Activated CD4-positive, alpha-beta memory T cell treated with anti-CD3 and anti-CD28 coated beads for 36 hours (primary cell): Measurements from ENCODE around the gene PRELID1. TPM values are rescaled to one million over a fixed set of nuclear protein-coding genes. Genes with fewer than 3 reads are reported as not detected.
"Not testable (repeated sequence)": the region's sequence is repeated elsewhere in the genome, so short reads cannot be mapped to it uniquely, and the experiment has no call there.

Experiments used
- CTCF ChIA-PET: fragments of 350-600 bp; sonication (Branson Sonifier 250); formaldehyde crosslinking; loops from one replicate; lab custom pipeline; 2021; ENCODE audit warnings: antibody characterized with exemption, inconsistent platforms; lab: Charles Lee
- POLR2A ChIA-PET: fragments of 350-600 bp; sonication (Branson Sonifier 250); formaldehyde crosslinking; loops from one replicate; lab custom pipeline; 2021; ENCODE audit warnings: antibody characterized with exemption; lab: Charles Lee
- DNase-seq: peaks from one replicate; pipeline ENCODE4 v3.0.0-alpha.2; 2020
- H3K27ac Mint-ChIP-seq: one replicate; pipeline ENCODE4 v1.8.0; 2021; ENCODE audit warnings: mixed read lengths
- H3K27me3 Mint-ChIP-seq: one replicate; pipeline ENCODE4 v1.8.0; 2021; ENCODE audit warnings: mixed read lengths
- H3K36me3 Mint-ChIP-seq: one replicate; pipeline ENCODE4 v1.8.0; 2021; ENCODE audit warnings: mixed read lengths
- H3K4me1 Mint-ChIP-seq: one replicate; pipeline ENCODE4 v1.8.0; 2021; ENCODE audit warnings: low read depth, mixed read lengths
- H3K4me3 Mint-ChIP-seq: one replicate; pipeline ENCODE4 v1.8.0; 2021; ENCODE audit warnings: mild to moderate bottlenecking, mixed read lengths
- H3K9me3 Mint-ChIP-seq: one replicate; pipeline ENCODE4 v1.8.0; 2021; ENCODE audit warnings: mixed read lengths
- intact Hi-C: fragments of 100-400 bp; cut with micrococcal nuclease; formaldehyde crosslinking; loops from one replicate; pipeline ENCODE4 v1.15.1; 2023
- total RNA-seq, 2 experiments: library from RNA; stranded (reverse); gene quantifications; one replicate each; pipeline ENCODE4 v1.2.3, GENCODE V29; 2021

PRELID1 gene
- total RNA-seq, 2 experiments from 2014 or later: 247 to 248 TPM

DNA sequence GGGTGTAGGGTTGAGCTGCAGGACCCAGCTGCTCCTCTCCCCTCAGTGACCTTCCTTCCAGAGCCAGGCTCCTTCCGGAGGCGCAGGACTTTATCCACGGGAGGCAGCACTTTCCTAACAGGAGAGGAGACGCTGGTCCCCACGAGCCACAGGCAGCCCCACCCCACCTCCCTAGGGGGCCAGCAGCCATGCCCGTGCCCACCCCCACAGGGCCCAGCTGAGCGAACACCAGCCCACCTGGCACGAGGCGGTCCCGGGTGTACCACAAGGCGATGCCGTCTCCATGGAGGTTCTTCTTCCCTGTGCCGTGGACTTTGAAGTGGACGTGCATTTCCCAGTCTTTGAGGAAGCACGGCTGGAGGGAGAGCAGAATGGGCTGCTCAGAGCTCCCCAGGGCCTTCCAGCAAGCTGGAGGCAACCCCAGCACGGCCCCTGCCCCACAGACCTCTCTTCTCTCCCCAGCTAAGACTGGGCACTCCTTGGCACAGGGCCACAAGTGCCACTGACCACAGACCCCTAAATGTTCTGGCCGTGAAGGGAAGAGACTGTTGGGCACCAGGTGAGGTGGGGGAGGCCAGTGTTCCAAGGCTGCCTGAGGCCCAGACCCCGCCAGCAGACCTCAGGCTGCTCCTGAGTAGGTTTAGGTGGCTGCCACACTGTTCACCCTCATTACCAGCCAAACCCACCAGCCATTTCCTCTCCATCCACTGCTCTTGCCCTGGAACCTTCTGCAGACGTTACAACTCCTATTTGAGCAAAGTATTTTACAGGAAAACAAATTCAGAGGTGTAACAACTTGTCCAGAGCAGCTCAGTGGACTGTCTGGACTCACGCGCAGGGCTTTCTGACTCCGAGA, 34.9 kb downstream of the PRELID1 start:
- Mint-ChIP-seq H3K4me1 (peaks cover 14% of the 10 kb centered on the region), H3K9me3 (no peaks in the 10 kb centered on the region), H3K4me3 (no peak overlapping the region), H3K27me3 (no peaks in the 10 kb centered on the region), H3K36me3 (peaks cover 44% of the 10 kb centered on the region), H3K27ac (no peak overlapping the region)
- intact Hi-C loops: no loop called here
- ChIA-PET POLR2A (no interaction called here), CTCF (interaction anchor here (0.9 to 1.4 kb wide), 2 partner anchors 21 to 267 kb away, joined by 3 read pairs; no protein-coding TSS in a partner anchor)
- no peak for DNase-seq

DNA sequence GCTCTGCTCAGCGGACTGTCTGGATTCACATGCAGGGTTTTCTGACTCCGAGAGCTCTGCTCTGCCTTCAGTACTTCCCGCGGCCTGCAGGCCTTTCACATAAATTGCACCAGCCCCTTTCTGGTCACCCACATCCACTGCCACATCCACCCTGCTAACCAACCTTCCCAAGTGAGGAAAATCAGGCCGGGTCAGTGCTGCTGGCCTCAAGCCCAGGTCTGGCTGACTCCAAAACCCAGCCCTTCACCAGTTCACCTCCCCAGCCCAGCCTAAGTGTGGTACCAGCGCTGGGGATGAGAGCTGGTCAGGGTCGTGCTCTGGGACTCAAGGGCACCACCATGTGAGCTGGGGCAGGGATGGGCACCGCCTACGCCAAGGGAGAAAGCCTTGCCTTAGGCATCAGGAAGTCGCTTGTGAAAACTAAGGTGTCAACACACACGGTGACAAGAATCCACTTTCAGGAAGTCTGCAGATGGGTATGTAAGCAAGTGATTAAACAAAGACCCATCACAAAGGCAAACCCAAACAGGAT, 35.6 kb downstream of the PRELID1 start:
- ChIA-PET CTCF (interaction anchor here (0.9 to 1.4 kb wide), 2 partner anchors 22 to 268 kb away, joined by 3 read pairs; no protein-coding TSS in a partner anchor), POLR2A (no interaction called here)
- H3K27ac Mint-ChIP-seq: no peak overlapping the region
- H3K4me3 Mint-ChIP-seq: no peak overlapping the region
- intact Hi-C loops: no loop called here
- no peaks in the 10 kb centered on the region for H3K27me3 Mint-ChIP-seq
- H3K9me3 Mint-ChIP-seq: no peaks in the 10 kb centered on the region
- H3K4me1 Mint-ChIP-seq: peaks cover 17% of the 10 kb centered on the region
- H3K36me3 Mint-ChIP-seq: peaks cover 41% of the 10 kb centered on the region
- DNase-seq: no peak

DNA sequence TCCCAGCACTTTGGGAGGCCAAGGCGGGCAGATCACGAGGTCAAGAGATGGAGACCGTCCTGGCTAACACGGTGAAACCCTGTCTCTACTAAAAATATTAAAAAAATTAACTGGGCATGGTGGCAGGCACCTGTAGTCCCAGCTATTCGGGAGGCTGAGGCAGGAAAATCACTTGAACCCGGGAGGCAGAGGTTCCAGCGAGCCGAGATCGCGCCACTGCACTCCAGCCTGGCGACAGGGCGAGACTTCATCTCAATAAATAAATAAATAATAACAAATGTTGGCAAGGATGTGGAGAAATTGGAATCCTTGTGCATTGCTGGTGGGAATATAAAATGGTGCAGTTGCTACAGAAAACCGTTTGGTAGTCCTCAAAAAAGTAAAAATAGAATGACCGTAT, 39.4 kb downstream of the PRELID1 start:
- DNase-seq, H3K4me3 Mint-ChIP-seq, intact Hi-C loops, H3K27ac Mint-ChIP-seq, POLR2A ChIA-PET, H3K9me3 Mint-ChIP-seq, H3K27me3 Mint-ChIP-seq: not testable (repeated sequence)
- Mint-ChIP-seq H3K36me3 (peaks cover 33% of the 10 kb centered on the region), H3K4me1 (peaks cover 35% of the 10 kb centered on the region)
- CTCF ChIA-PET: interaction anchor here (0.6 to 1.2 kb wide), 2 partner anchors 7 to 623 kb away, joined by 3 read pairs; no protein-coding TSS in a partner anchor

DNA sequence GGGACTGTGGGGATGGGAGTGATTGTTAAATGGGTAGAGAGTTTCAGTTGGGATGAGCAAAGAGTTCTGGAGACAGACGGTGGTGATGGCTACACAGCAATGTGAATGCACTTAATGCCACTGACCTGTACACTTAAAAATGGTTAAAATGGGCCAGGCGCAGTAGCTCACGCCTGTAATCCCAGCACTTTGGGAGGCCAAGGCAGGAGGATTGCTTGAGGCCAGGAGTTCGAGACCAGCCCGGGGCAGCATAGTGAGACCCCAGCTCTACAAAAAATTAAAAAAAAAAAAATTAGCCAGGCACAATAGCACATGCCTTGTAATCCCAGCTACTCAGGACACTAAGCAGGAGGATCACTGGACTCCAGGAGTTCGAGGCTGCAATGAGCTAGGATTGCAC, 40.2 kb downstream of the PRELID1 start:
- Mint-ChIP-seq H3K4me3 (no peak overlapping the region), H3K27me3 (no peaks in the 10 kb centered on the region), H3K9me3 (no peaks in the 10 kb centered on the region), H3K27ac (no peak overlapping the region), H3K36me3 (peaks cover 33% of the 10 kb centered on the region), H3K4me1 (peaks cover 37% of the 10 kb centered on the region)
- no peak for DNase-seq
- intact Hi-C loops: no loop called here
- POLR2A ChIA-PET: no interaction called here
- CTCF ChIA-PET: interaction anchor here (0.5 to 0.8 kb wide), 2 partner anchors 8 to 406 kb away, joined by 3 read pairs; no protein-coding TSS in a partner anchor

DNA sequence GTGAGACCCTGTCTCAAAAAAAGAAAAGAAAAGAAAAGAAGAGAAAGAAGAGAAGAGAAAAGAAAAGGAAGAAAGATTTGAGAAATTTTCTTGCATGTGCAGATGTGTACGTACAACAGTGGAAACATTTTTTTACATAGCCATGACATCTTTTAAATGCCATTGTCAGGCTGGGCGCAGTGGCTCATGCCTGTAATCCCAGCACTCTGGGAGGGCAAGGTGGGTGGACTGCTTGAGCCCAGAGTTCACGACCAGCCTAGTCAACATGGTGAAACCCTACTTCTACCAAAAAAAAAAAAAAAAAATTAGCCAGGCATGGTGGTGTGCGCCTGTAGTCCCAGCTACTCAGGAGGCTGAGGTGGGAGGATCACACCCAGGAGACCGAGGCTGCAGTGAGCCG, 41.3 kb downstream of the PRELID1 start:
- Mint-ChIP-seq H3K4me3 (no peak overlapping the region), H3K27me3 (no peaks in the 10 kb centered on the region), H3K36me3 (peaks cover 24% of the 10 kb centered on the region), H3K4me1 (peaks cover 40% of the 10 kb centered on the region), H3K9me3 (no peaks in the 10 kb centered on the region), H3K27ac (no peak overlapping the region)
- DNase-seq: no peak
- intact Hi-C loops: no loop called here
- ChIA-PET CTCF (no interaction called here), POLR2A (interaction anchor here (0.6 kb wide), 1 partner anchor 35 kb away, joined by 4 read pairs; no protein-coding TSS in a partner anchor)

DNA sequence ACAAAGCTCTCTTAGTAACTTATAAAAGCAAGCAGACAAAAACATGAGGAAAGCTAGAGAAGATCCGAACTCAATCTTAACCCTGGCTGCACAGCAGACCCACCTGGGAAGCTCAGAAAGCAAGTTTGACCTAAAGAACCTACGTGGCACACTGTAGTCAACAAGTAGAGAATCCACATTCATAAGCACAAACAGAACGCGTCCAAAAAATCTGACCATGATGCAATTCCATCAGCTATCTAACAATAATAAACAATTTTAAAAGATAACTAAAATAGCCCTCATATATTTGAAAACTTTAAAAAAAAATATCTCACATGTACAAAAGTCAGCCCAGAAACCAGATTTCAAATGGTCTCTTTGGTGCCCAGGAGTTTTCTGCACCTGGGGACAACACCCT, 43.2 kb downstream of the PRELID1 start:
- CTCF ChIA-PET: interaction anchor here (0.5 to 1.8 kb wide), 11 partner anchors 13 to 154 kb away, joined by 3 to 6 read pairs (median 3); partner anchors contain the start of gene SLC34A1
- DNase-seq: no peak
- Mint-ChIP-seq H3K27ac (peak overlapping the region; percentile 35), H3K9me3 (no peaks in the 10 kb centered on the region), H3K27me3 (no peaks in the 10 kb centered on the region), H3K36me3 (peaks cover 15% of the 10 kb centered on the region), H3K4me1 (peaks cover 45% of the 10 kb centered on the region), H3K4me3 (no peak overlapping the region)
- POLR2A ChIA-PET: no interaction called here
- intact Hi-C loops: no loop called here

DNA sequence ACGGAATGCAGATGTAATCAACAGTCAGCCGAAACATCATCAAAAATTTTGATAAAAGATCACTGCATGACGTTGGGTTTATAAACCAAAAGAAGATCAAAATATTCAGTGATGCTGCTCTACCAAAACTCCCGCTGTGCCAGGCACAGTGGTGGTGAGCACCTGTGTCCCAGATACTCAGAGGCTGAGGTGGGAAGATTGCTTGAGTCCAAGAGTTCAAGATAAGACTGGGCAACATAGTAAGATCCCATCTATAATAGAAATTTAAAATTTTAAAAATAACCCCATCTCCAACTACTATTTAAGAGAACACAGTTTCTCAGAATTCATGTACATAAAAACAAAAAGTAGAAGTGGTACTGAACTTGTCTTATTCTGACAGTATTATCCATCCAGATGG, 44.1 kb downstream of the PRELID1 start:
- peaks cover 13% of the 10 kb centered on the region for H3K36me3 Mint-ChIP-seq
- H3K4me1 Mint-ChIP-seq: peaks cover 49% of the 10 kb centered on the region
- intact Hi-C loops: no loop called here
- DNase-seq: no peak
- ChIA-PET POLR2A (interaction anchor here (0.5 kb wide), 1 partner anchor 37 kb away, joined by 3 read pairs; the partner anchor contains the start of gene SLC34A1), CTCF (interaction anchor here (1.2 kb wide), 2 partner anchors 43 to 55 kb away, joined by 3 to 4 read pairs; no protein-coding TSS in a partner anchor)
- peak overlapping the region; percentile 55 for H3K27ac Mint-ChIP-seq
- no peaks in the 10 kb centered on the region for H3K27me3 Mint-ChIP-seq
- H3K9me3 Mint-ChIP-seq: no peaks in the 10 kb centered on the region
- H3K4me3 Mint-ChIP-seq: no peak overlapping the region

DNA sequence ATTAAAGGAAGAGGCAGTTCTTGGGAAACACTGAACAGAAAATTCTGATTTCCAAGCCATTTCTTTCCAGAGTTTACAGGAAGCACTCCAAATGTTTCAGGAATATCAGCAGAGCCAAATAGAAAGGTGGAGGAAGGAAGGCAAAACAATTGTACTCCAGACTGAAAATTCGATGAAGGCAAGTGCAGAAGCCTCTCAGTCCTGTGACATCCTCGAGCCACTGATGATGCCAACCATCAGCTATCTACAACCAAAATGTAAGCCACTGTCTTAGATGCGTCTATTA, 45.7 kb downstream of the PRELID1 start:
- H3K4me1 Mint-ChIP-seq: peaks cover 46% of the 10 kb centered on the region
- CTCF ChIA-PET: interaction anchor here (1.2 to 5.7 kb wide), 7 partner anchors 21 to 152 kb away, joined by 3 to 33 read pairs (median 4); no protein-coding TSS in a partner anchor
- POLR2A ChIA-PET: interaction anchor here (0.7 kb wide), 1 partner anchor 833 kb away, joined by 3 read pairs; no protein-coding TSS in a partner anchor
- H3K27ac Mint-ChIP-seq: no peak overlapping the region
- H3K4me3 Mint-ChIP-seq: no peak overlapping the region
- H3K27me3 Mint-ChIP-seq: no peaks in the 10 kb centered on the region
- DNase-seq: no peak
- H3K36me3 Mint-ChIP-seq: peaks cover 8% of the 10 kb centered on the region
- H3K9me3 Mint-ChIP-seq: no peaks in the 10 kb centered on the region
- intact Hi-C loops: no loop called here

DNA sequence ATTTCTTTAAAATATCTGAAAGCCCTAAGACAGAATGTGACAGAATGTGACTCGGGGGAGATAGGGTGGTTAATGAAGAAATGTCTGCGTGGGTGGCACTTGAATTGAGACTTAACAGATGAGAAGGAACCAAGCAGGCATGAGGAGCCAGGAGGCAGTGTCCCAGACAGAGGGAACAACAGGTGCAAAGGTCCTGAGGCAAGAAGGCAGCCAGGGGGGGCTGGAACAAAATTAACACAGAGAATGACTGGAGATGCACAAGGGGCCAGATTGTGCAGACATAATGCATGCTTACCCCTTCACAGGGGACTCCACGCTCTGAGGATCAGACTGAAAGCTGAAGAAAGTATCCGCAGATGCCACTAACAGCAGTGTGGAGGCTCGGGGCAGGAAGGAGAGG, 46.2 kb downstream of the PRELID1 start:
- ChIA-PET CTCF (interaction anchor here (1.2 to 5.7 kb wide), 5 partner anchors 7 to 52 kb away, joined by 3 to 33 read pairs (median 3); no protein-coding TSS in a partner anchor), POLR2A (interaction anchor here (1.4 kb wide), 1 partner anchor 39 kb away, joined by 5 read pairs; no protein-coding TSS in a partner anchor)
- peak overlapping the region; percentile 64 for H3K4me3 Mint-ChIP-seq
- intact Hi-C loops: loop anchor here (2.0 to 5.0 kb wide), 4 partner anchors 37 to 962 kb away; partner anchors contain the start of genes HIGD2A, NOP16 and NSD1
- H3K4me1 Mint-ChIP-seq: peaks cover 51% of the 10 kb centered on the region
- H3K27me3 Mint-ChIP-seq: no peaks in the 10 kb centered on the region
- DNase-seq: no peak
- peak overlapping the region; percentile 9 for H3K27ac Mint-ChIP-seq
- H3K9me3 Mint-ChIP-seq: no peaks in the 10 kb centered on the region
- H3K36me3 Mint-ChIP-seq: peaks cover 8% of the 10 kb centered on the region

DNA sequence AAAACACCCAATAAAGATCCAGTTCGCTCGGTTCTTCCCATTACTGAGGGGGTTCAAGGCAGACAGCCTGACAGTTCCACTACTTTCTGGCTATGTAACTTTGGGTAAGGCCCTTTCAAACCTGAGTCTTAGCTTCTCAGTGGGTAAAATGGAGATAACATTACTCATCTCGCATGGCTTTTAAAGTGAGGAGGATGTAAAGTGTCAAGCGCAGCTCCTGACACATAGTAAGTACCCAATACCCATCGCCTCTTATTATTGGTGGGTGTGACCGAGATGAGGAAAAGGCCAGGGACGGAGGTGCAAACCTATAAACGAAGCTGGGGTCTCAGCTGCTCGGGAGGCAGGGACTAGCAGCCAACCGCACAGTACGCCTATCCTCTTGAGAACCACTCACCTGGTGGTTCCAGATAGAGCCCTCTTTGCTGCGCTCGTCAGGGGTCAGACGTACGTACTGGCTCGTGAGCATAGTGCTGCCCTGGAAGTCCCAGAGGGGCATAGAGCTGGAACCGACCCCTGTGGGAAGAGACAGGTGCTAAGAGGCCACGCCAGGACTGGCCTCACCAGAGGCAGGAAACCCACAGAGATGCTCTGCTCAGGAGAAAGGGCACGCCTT, 47.3 kb downstream of the PRELID1 start:
- intact Hi-C loops: loop anchor here (2.0 to 5.0 kb wide), 4 partner anchors 36 to 964 kb away; partner anchors contain the start of genes HIGD2A, NOP16 and NSD1
- Mint-ChIP-seq H3K9me3 (peaks cover 9% of the 10 kb centered on the region), H3K4me1 (peaks cover 61% of the 10 kb centered on the region), H3K36me3 (peaks cover 10% of the 10 kb centered on the region), H3K27me3 (no peaks in the 10 kb centered on the region), H3K4me3 (peak overlapping the region; percentile 96), H3K27ac (peak overlapping the region; percentile 99)
- ChIA-PET POLR2A (interaction anchor here (0.8 to 2.5 kb wide), 11 partner anchors 10 to 249 kb away, joined by 3 to 11 read pairs (median 6); partner anchors contain the start of genes B4GALT7, GRK6, MXD3 and PDLIM7), CTCF (interaction anchor here (0.8 to 5.7 kb wide), 13 partner anchors 9 to 237 kb away, joined by 3 to 33 read pairs (median 4); partner anchors contain the start of genes PRELID1 and RAB24)
- DNase-seq: peak; percentile 24
